Transverse colon (tissue), 4 donors: ENCODE measurements around the gene ABHD5. TPM values are rescaled to one million over a fixed set of nuclear protein-coding genes. Genes with fewer than 3 reads are reported as not detected.
A peak's percentile ranks its signal among the peaks of the same experiment; 100 is the strongest.
"Not testable (repeated sequence)": the region's sequence is repeated elsewhere in the genome, so short reads cannot be mapped to it uniquely, and the experiment has no call there.

Source experiments
- DNase-seq: peaks from one replicate; pipeline ENCODE4 v3.0.0-alpha.2; 2019
- H3K27ac ChIP-seq, 4 donors: fragments of 200-600 bp; sonication (generic); 2 replicates each; pipeline ENCODE4 v1.5.1; 2016 to 2018; ENCODE audit warnings: inconsistent platforms in 4 of 4
- H3K27me3 ChIP-seq: fragments of 200-600 bp; sonication (generic); 2 replicates; pipeline ENCODE4 v1.5.1; 2017; ENCODE audit warnings: inconsistent platforms
- H3K36me3 ChIP-seq, 4 donors: fragments of 200-600 bp; sonication (generic); 2 replicates each; pipeline ENCODE4 v1.5.1; 2017 to 2019; ENCODE audit warnings: inconsistent platforms in 4 of 4
- H3K4me1 ChIP-seq, 4 donors: fragments of 200-600 bp; sonication (generic); 2 replicates each; pipeline ENCODE4 v1.5.1; 2017 to 2020; ENCODE audit warnings: inconsistent platforms in 4 of 4
- H3K4me3 ChIP-seq, 4 donors: fragments of 200-600 bp; sonication (generic); 1 replicate in 1 of 4; 2 replicates in 3 of 4; pipeline versions ENCODE4 v1.5.1 to v1.6.1; 2017 to 2019; ENCODE audit warnings: inconsistent platforms in 4 of 4
- H3K9me3 ChIP-seq, 2 donors: fragments of 200-600 bp; sonication (generic); 2 replicates each; pipeline ENCODE4 v1.5.1; 2017 to 2019; ENCODE audit warnings: inconsistent platforms in 2 of 2
- EP300 ChIP-seq: sonication (generic); formaldehyde crosslinking; IDR thresholded peaks from one replicate; pipeline ENCODE4 v1.6.1; 2017; ENCODE audit warnings: antibody characterized with exemption, low read depth
- POLR2A ChIP-seq: fragments of 450-650 bp; IDR thresholded peaks from one replicate; pipeline ENCODE4 v1.6.1; 2016; ENCODE audit warnings: antibody characterized with exemption, mild to moderate bottlenecking, moderate library complexity
- POLR2AphosphoS5 ChIP-seq, 3 donors: sonication (generic); formaldehyde crosslinking; IDR thresholded peaks; one replicate each; pipeline ENCODE4 v1.6.1; 2016; ENCODE audit warnings: antibody characterized with exemption in 3 of 3
- WGBS, 2 donors: methylation state at CpG; one replicate each; pipeline ENCODE4 v1.1.5; 2018; ENCODE audit warnings: low coverage in 1 of 2; 5-methylcytosine and 5-hydroxymethylcytosine counted together
- in situ Hi-C, 4 donors: fragments of 200-750 bp; cut with MboI; loops; one replicate each; pipeline versions ENCODE4 v1.15.0 to v1.15.1; 2017; ENCODE audit warnings: low sequenced_read_pairs in 3 of 4, low pct_ligation_motif_present in 1 of 4, low pct_unique_long_range_greater_than_20kb in 1 of 4
- intact Hi-C: fragments of 100-400 bp; cut with DNase I; formaldehyde crosslinking; loops from one replicate; pipeline ENCODE4 v1.15.1; 2023; ENCODE audit warnings: low total_unique reads
- total RNA-seq, 4 donors: library from RNA; depleted of rRNA; stranded (reverse); fragments of >200 nt; gene quantifications; one replicate each; pipeline ENCODE4 v1.1.0, GENCODE V29; 2016
- TF ChIP-seq, protein P1 (sequence below), 5 experiments: fragments of 200-600 bp in 3 of 5; fragments of 450-650 bp in 2 of 5; sonication (generic) in 3 of 5; IDR thresholded peaks; 1 replicate in 2 of 5; 2 replicates in 3 of 5; pipeline ENCODE4 v1.5.1; 2016 to 2017; ENCODE audit warnings: antibody characterized with exemption in 5 of 5, inconsistent platforms in 3 of 5, mild to moderate bottlenecking in 2 of 5, moderate library complexity in 1 of 5

ABHD5 gene
- total RNA-seq, 4 donors from 2014 or later = 36.2 to 304 (median 48.0) TPM

DNA sequence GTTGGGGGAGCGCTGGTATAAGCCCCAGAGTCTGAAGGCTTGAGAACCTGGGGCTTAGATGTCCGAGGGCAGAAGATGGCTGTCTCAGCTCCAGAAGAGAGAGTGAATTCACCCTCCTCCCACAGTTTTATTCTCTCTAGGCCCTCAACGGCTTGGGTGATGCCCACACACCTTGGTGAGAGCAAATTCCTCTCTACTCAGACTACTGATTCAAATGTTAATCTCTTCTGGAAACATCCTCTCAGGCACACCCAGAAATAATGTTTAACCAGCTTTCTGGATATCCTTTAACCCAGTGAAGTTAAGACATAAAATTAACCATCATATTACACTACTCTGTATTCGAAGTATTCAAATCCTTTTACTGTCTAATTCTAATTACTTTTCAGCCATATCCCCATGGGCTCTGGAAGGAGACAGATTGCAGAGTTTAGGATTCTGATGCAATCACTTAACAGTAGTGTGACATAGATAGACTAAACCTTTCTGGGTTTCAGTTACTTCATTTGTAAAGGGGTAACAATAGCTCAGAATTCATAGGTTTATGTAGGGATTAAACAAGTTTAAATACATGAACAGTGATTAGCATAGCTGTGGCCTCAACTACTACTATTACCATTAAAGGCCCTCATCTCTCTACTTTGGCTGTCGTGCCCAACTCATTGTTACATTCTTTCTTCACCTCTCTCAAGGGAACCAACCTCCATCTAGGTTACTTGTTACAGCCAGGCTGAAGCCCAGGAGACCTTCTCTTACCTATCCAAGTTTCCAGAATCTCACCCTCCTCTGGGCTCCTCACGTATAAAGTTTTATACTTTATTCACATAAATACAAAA is 43.2 kb upstream of the ABHD5 start:
- Histone ChIP-seq H3K4me1 (peaks cover 0 to 12% (median 3%) of the 10 kb centered on the region in 4 donors), H3K36me3 (no peaks in the 10 kb centered on the region), H3K27me3 (no peaks in the 10 kb centered on the region), H3K9me3 (no peaks in the 10 kb centered on the region), H3K27ac (peak overlapping the region in 3 of 4 donors; percentile 32 to 58 (median 40)), H3K4me3 (no peak overlapping the region)
- intact Hi-C loops = no loop called here
- TF ChIP-seq, protein P1, sequence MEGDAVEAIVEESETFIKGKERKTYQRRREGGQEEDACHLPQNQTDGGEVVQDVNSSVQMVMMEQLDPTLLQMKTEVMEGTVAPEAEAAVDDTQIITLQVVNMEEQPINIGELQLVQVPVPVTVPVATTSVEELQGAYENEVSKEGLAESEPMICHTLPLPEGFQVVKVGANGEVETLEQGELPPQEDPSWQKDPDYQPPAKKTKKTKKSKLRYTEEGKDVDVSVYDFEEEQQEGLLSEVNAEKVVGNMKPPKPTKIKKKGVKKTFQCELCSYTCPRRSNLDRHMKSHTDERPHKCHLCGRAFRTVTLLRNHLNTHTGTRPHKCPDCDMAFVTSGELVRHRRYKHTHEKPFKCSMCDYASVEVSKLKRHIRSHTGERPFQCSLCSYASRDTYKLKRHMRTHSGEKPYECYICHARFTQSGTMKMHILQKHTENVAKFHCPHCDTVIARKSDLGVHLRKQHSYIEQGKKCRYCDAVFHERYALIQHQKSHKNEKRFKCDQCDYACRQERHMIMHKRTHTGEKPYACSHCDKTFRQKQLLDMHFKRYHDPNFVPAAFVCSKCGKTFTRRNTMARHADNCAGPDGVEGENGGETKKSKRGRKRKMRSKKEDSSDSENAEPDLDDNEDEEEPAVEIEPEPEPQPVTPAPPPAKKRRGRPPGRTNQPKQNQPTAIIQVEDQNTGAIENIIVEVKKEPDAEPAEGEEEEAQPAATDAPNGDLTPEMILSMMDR (IDR thresholded peaks at IDR 0.05) = no peak
- no peak for TF ChIP-seq POLR2A
- no peak for TF ChIP-seq EP300
- no peak for TF ChIP-seq POLR2AphosphoS5 (IDR thresholded peaks at IDR 0.05)
- WGBS, 2 donors = 67 to 73% methylated on average over 5 to 6 of the region's 6 CpGs
- in situ Hi-C loops = no loop called here
- peak; percentile 14 for DNase-seq

DNA sequence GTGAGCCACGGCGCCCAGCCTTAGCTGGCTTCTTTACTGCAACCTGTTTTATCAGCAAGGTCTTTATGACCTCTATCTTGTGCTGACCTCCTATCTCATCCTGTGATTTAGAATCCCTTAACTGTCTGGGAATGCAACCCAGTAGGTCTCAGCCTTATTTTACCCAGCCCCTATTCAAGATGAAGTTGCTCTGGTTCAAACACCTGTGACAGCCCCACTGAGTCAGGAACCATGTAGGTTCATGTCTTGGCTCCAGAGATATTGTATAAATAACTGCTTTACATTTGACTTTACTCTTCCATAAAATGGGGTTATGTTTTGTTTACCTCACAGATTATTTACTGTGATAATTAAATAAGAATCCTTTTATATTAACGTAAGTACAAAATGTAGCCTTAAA is 41.8 kb upstream of the ABHD5 start:
- DNase-seq = no peak
- Histone ChIP-seq H3K36me3 (no peaks in the 10 kb centered on the region), H3K27ac (no peak overlapping the region), H3K9me3 (no peaks in the 10 kb centered on the region), H3K4me3 (no peak overlapping the region), H3K4me1 (peaks cover 0 to 12% (median 3%) of the 10 kb centered on the region in 4 donors), H3K27me3 (no peaks in the 10 kb centered on the region)
- intact Hi-C loops = no loop called here
- TF ChIP-seq POLR2AphosphoS5 (IDR thresholded peaks at IDR 0.05) (no peak), EP300 (no peak), POLR2A (no peak)
- TF ChIP-seq, protein P1 (IDR thresholded peaks at IDR 0.05) = no peak
- WGBS, 2 donors = 40 to 83% methylated on average over 1 to 3 of the region's 3 CpGs
- in situ Hi-C loops = no loop called here

DNA sequence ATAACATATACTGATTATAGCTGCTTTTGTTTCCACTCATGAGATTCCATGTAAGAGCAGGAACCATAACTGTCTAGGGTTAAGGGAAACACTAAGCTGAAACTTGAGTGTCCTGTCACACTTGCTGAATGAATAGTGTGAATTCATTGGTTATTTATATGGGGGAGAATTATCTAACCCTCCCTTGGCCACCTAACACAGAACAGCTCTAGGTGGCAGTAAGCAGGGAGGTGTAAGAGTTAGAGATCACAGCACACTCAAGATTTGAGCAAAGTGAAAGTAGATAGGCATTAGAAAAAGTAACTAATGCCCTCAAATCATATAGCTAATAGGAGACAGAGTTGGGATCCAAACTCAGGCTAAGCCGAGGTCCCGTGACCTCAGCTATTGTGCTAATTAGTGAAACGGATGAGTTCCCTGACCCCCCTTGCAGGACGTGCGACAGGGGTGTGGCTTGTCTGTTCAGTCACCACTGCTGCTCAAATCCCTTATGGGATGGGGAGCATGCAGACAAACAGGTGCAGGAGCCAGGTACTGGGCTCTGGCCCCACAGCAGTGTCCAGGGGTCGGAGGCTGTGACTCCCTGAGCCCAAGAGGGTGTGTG is 41.3 kb upstream of the ABHD5 start:
- 33 to 36% methylated on average over 2 to 6 of the region's 6 CpGs for WGBS, 2 donors

DNA sequence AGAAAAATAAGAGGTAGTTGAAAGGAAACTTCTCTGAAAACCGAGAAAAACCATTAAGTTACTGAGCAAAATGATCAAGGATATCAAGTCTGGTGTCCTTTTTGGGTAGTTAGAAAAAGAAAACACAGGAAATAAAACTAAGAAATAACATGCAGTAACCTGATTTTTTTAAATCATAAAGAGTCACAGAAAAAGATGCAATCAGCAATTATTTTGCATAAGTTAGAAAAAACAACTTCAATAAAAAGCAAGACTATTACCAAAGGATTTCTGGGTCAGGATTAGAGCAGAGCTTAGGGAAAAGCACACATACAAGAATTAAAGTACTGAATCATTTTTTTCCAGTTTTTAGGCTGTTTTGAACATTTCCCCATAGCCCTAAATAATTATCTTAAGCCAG is 40.4 kb upstream of the ABHD5 start:
- no peak overlapping the region for H3K27ac ChIP-seq
- H3K27me3 ChIP-seq = no peaks in the 10 kb centered on the region
- no peak for DNase-seq
- no peaks in the 10 kb centered on the region for H3K9me3 ChIP-seq
- H3K36me3 ChIP-seq = no peaks in the 10 kb centered on the region
- in situ Hi-C loops (no loop called here), intact Hi-C loops (no loop called here)
- H3K4me1 ChIP-seq = peaks cover 0 to 12% (median 3%) of the 10 kb centered on the region in 4 donors
- H3K4me3 ChIP-seq = no peak overlapping the region
- 40 to 45% methylated on average over 1 of the region's 1 CpG for WGBS, 2 donors
- no peak for TF ChIP-seq POLR2AphosphoS5 (IDR thresholded peaks at IDR 0.05)
- TF ChIP-seq POLR2A = no peak
- no peak for TF ChIP-seq EP300
- TF ChIP-seq, protein P1 (IDR thresholded peaks at IDR 0.05) = no peak

More for the DNA sequence above, 41.3 kb upstream of the ABHD5 start:
- Histone ChIP-seq H3K9me3 (no peaks in the 10 kb centered on the region), H3K27ac (no peak overlapping the region), H3K36me3 (no peaks in the 10 kb centered on the region), H3K4me1 (peaks cover 0 to 12% (median 3%) of the 10 kb centered on the region in 4 donors), H3K4me3 (peak overlapping the region in 2 of 4 donors; percentile 3 to 33), H3K27me3 (no peaks in the 10 kb centered on the region)
- in situ Hi-C loops (no loop called here), intact Hi-C loops (no loop called here)
- TF ChIP-seq POLR2A = no peak
- TF ChIP-seq EP300 = no peak
- TF ChIP-seq, protein P1 (IDR thresholded peaks at IDR 0.05) = no peak
- TF ChIP-seq POLR2AphosphoS5 (IDR thresholded peaks at IDR 0.05) = no peak
- peak; percentile 18 for DNase-seq

DNA sequence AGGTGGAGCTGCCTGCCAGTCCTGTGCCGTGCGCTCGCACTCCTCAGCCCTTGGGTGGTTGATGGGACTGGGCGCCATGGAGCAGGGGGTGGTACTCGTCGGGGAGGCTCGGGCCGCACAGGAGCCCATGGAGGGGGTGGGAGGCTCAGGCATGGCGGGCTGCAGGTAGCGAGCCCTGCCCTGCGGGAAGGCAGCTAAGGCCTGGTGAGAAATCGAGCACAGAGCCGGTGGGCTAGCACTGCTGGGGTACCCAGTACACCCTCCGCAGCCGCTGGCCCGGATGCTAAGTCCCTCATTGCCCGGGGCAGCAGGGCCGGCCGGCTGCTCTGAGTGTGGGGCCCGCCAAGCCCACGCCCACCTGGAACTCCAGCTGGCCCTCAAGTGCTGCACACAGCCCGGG is 34.3 kb upstream of the ABHD5 start:
- H3K27me3 ChIP-seq, H3K4me1 ChIP-seq, in situ Hi-C loops, intact Hi-C loops, H3K36me3 ChIP-seq, DNase-seq, H3K27ac ChIP-seq, H3K9me3 ChIP-seq, H3K4me3 ChIP-seq: not testable (repeated sequence)
- whole genome bisulfite sequencing, 2 donors = 96 to 98% methylated on average over 5 to 16 of the region's 22 CpGs
